SW480 (cell line): Measurements from ENCODE around the gene H2AZ2.
"Not testable (repeated sequence)": the region's sequence is repeated elsewhere in the genome, so short reads cannot be mapped to it uniquely, and the experiment has no call there.

ENCODE experiments used
- DNase-seq: peaks from one replicate; pipeline ENCODE4 v3.0.0-alpha.2; 2016; ENCODE audit warnings: low spot score

Gene H2AZ2

GRCh38 chr7:44847920-44848634 lies at the start of gene H2AZ2:
Gene H2AZ2 (minus strand): TSS chr7:44848087. CDS start chr7:44847971, 116 bp downstream.
- peak; percentile 100 for DNase-seq

- DNase-seq: no peak
Observed at GRCh38 chr7:44897309-44897708, 49.4 kb upstream of the H2AZ2 start.

GRCh38 chr7:44894888-44895580 lies 47.1 kb upstream of the H2AZ2 start:
- DNase-seq: no peak

GRCh38 chr7:44893710-44894234 lies 45.9 kb upstream of the H2AZ2 start:
- no peak for DNase-seq

- no peak for DNase-seq
Observed at GRCh38 chr7:44891791-44892190, 43.9 kb upstream of the H2AZ2 start.

GRCh38 chr7:44891372-44891771 lies 43.5 kb upstream of the H2AZ2 start:
- DNase-seq: no peak

GRCh38 chr7:44889086-44889781 lies 41.3 kb upstream of the H2AZ2 start:
- DNase-seq: no peak

GRCh38 chr7:44887293-44887692 lies 39.4 kb upstream of the H2AZ2 start:
- DNase-seq: no peak

GRCh38 chr7:44885394-44886317 lies 37.8 kb upstream of the H2AZ2 start, which contains the start of gene PURB:
Gene PURB (minus strand): TSS chr7:44885530. CDS start chr7:44885348, 182 bp downstream.
- peak; percentile 99 for DNase-seq

GRCh38 chr7:44884621-44885393 lies 36.9 kb upstream of the H2AZ2 start:
- peak; percentile 42 for DNase-seq

GRCh38 chr7:44883961-44884620 lies 36.2 kb upstream of the H2AZ2 start:
- DNase-seq: no peak

GRCh38 chr7:44882899-44883298 lies 35.0 kb upstream of the H2AZ2 start:
- DNase-seq: no peak

GRCh38 chr7:44881610-44882009 lies 33.7 kb upstream of the H2AZ2 start:
- peak; percentile 48 for DNase-seq

- no peak for DNase-seq
Observed at GRCh38 chr7:44881066-44881600, 33.2 kb upstream of the H2AZ2 start.

GRCh38 chr7:44880317-44881018 lies 32.6 kb upstream of the H2AZ2 start:
- DNase-seq: no peak

GRCh38 chr7:44876393-44876792 lies 28.5 kb upstream of the H2AZ2 start:
- no peak for DNase-seq

- no peak for DNase-seq
Observed at GRCh38 chr7:44875241-44875640, 27.4 kb upstream of the H2AZ2 start.

- no peak for DNase-seq
Observed at GRCh38 chr7:44872787-44873186, 24.9 kb upstream of the H2AZ2 start.

- not testable (repeated sequence) for DNase-seq
Observed at GRCh38 chr7:44871918-44872317, 24.0 kb upstream of the H2AZ2 start.
